ENCODE measurements around the gene SEMA3F.

The SEMA3F gene

DNA sequence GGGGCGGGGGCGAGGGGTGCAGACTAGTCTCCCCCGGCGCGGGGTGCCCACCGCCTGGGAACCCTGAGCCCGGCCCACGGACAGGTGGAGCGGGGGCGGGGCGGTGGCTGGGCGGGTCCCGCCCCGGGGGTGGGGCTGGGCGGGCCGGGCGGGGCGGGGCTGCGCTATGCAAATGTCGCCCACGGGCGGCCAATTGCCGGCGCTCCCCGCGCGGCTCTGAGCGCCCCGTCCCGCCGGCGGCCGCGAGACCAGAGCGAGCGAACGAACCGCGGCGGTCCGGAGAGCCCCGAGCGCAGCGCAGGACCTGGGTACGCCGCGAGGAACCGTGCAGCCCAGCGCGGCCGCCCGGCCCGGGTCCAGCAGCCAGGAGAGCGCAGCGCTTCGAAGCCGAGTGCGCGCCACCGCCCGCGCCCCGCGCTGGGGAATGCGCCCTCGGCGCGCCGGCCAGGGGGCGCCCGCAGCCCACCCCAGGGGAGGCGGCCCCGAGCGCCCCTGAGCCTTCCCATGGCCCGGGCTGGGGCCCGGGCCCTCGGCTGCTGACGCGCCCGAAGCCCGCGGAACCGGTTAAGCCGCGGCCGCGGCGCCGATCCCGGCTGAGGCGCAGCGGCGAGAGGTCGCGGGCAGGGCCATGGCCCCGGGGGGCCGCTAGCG, at the start of gene SEMA3F:
Gene SEMA3F (plus strand): TSS at position 485 of the 651 bp plus-strand sequence. CDS start 4,299 bp downstream, outside the sequence.
- peak in 9 of 58 donors; percentile 10 to 44 (median 23) for DNase-seq

DNA sequence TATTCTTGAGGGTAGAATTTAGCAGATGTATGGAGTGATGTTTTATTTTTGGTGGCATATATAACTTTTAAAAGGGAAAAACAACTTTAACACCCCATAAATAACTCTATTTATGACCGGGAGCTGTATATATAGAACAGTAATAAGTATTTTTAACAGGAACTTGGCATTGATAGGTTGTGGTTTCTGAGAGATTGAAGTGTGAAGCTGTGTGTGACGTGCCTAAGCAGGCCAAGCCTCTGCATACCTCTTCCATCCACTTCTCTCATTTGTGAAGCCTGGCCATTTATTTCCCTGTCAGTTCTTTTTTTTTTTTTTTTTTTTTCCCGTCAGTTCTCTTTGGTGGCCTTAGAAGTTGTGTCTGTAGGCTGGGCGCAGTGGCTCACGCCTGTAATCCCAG, 43.4 kb upstream of the SEMA3F start:
- DNase-seq: no peak

DNA sequence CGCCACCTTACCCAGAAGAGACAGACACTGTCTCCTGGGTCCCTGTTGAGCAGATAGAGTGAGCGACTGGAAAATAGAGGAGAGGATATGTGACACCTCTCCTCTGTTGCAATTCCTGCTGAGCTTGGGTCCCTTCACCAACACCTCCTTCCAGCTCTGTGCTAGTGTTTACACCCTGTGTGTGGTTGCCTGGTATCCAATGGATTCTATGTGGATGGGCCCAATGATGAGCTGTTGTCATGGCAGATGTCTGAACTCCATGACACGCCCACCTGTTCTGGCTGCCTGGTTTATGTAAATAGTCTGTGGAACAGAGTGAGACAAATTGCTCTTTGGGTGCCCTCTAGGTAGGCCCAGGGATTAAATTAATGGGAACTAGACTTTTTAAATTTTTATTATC, 42.7 kb upstream of the SEMA3F start:
- DNase-seq: peak in 13 of 58 donors; percentile 13 to 64 (median 29)

DNA sequence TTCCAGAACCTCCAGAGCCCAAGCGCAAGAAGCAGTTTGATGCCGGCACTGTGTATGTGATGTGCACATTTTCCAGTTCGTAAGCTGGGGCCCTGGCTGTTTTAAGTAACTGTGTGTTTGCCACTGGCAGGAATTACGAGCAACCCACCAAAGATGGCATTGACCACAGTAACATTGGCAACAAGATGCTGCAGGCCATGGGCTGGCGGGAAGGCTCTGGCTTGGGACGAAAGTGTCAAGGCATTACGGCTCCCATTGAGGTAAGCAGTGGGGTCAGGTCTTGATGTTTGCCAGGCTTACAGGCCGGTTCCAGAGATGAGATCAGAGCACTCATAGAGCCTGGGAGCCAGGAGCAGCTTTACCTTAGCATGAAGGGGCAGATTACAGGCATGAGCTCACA, 38.0 kb upstream of the SEMA3F start:
- DNase-seq: no peak

DNA sequence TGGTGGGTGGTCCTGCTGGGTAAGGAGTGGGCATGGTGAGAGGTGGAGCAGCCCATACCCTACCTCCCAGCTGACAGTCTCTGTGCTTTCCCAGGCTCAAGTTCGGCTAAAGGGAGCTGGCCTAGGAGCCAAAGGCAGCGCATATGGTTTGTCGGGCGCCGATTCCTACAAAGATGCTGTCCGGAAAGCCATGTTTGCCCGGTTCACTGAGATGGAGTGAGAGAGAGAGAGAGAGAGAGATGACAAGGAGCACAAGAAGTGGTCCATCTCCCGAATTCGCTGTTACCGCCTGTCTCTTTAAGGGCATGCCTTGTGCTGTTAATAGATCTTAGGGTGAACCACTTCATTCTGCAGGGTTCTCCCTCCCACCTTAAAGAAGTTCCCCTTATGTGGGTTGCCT, 36.9 kb upstream of the SEMA3F start:
- DNase-seq: no peak

DNA sequence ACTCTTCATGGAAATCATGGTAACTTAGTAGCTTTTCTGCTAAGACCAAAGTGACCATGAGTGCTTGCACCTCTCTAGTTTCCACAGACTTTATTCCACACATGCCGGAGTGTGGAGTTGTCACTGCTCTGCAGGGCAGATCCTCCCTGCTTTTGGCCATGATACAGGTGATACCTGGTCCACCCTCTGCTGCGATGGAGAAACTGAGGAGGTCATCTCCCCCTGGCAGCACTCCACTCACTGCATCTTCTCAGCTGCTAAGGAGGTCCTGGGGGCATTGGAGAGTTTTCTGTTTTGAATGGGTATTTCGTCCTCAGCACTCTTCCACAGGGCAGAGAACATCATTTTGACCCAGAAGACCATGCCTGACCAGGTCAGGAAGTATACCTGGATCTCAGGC, 35.3 kb upstream of the SEMA3F start:
- DNase-seq: no peak

DNA sequence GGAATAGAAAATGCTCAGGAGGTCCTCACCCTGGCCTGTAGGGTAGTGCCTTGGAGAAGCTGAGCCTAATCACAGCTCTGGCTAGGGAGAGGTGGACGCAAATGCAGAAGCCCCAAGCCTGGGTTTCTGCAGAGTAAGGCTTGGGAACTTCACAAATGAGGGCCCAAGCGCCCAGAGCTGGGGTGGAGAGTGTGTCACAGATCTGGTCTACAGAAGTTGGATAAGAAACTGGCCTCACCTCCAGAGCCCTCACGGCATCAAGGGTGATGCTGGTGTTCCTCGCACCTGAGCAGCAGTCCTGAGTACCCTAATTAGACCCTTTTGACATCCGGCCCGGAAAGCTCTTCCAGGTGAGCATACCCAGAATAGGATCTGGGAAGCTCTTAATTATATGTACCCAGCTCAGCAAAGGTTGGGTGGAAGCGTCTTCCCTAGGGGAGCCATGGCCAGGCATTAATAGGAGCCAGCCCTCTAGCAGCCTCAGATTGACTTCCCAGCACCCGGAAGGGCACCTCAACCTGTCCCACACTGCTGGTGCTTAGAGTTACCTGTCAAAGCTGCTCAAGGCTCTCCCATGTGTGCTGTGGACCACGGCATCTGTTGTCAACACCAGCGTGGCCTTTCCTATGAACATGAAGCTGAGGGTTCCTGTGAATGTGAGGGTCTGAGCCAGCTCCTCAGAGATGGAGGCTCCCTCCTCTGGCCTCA, 34.6 kb upstream of the SEMA3F start:
- no peak for DNase-seq

DNA sequence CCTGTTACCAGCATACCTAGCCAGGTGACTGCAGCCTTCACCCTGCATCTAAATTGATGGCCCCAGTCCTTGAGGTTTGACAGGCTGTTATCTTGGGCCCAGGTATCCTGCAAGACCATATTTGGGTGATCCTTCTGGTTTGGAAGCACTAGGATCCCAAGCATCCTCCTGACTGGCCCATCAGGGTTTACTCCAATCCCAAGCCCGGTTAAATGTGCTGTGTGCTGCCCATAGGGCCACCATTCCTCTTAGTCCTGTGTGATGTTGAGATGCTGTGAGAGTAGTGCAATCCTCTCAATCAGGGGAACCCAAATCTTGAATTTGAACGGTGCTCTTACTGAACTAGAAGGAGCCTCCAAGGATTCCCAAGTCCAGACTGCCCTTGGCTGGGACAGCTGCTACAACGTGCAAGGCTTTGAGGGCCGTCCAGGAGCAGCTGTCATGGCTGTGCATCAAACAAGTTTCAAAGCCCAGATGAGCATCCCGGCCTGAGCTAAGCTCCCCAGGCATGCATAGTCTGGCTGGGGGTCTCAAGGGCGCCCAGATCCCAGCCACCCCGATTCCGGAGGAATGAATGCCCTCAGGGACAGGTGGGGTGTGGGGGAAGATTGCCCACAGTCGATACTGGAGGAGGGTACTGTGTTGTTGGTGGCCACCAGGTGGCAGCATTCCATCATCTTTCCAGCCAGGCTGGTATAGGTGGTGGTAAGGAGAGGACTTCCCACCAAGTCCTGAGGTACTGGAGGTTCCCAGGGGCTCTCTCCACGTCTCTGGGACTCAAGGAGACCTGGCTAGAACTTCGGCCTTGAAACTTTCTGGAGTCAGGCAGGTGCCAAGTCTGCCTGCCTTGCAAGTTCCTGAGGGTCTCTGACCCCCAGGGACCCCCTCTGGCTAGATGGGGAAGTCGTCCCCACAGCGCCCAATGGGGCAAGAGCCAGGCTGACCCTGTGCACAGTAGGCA, 33.8 kb upstream of the SEMA3F start:
- peak in 52 of 58 donors; percentile 7 to 84 (median 52) for DNase-seq

DNA sequence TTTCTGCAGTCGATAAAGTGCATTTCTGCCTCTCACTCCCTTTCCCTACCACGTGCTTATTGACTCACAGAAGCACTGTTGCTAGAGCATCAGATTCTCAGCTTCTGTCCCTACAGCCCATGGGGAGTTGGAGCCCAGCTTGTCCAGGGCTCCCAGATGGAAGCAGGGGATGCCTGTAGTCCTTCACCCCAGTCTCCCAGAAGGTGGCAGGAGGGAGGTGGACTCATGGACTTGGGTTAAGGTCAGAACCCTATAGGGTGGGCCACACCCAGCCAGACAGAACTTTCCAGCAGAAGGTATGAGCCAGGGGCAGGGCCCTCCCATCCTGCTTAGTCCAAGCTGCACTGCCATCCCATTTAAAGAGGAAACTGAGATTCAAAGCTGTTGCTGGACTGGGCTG, 33.1 kb upstream of the SEMA3F start:
- no peak for DNase-seq

DNA sequence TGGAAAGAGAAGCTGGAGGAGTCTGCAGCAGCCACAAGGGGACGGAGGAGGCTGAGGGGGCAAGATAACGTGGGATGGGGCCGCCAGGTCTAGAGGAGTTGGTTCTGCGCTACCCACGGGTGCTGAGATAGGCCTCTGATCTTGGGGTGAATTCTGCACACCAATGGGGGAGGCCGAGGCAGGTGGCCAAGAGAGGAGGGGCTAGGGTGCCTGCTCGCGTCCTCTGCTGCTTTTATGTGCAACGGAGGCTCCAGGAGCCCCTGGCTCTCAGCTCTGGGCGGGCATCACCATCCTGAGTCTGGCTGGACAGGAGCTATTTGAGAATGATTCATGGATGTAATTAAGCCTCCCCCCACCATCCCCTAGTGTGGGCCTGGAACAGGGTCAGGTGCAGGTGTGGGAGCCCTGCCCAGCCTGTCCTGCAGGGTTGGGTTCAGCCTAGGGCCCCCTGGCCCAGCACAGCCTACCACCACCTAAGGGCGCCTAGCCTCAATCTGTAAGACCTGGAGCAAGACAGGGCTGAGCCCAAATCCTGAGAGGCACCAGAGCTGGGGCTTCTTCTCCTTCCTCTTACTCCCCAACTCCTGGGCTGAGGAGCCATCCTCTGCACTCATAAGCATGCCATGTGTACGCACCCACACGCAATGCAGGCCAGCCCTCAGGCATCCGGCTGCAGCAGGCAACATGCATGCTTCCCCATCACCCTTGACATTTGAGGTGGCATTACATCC, 32.3 kb upstream of the SEMA3F start:
- DNase-seq: no peak

DNA sequence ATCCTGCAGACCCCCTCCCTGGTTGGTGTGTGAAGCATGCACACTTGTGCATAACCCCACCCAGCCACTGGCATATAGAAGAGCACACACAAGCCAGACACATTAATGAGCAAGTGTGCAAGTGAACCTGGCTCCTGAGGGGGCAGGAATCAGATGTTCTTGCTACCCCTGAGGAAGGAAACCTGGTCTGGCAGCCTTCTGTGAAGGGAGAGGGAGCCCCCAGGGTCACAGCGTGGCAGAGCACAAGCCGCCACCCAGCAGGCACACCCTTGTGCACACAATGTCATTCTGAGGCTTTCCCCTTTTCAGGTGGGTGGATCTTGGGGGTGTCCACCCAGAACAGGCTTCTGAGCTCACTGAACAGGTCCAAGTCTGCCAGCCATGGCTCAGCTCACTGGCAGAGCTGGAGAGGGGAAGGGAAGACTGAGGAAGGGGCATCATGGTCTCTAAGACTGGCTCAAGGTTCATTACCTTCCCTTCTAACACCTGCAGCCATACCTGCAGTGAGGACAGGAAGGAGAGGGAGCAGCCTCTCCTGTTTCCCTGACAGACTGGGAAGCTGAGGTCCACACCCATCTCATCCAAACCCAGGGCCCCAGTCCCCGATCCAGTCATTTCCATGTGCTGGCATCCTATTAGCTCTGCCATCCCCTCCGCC, 31.6 kb upstream of the SEMA3F start:
- no peak for DNase-seq

DNA sequence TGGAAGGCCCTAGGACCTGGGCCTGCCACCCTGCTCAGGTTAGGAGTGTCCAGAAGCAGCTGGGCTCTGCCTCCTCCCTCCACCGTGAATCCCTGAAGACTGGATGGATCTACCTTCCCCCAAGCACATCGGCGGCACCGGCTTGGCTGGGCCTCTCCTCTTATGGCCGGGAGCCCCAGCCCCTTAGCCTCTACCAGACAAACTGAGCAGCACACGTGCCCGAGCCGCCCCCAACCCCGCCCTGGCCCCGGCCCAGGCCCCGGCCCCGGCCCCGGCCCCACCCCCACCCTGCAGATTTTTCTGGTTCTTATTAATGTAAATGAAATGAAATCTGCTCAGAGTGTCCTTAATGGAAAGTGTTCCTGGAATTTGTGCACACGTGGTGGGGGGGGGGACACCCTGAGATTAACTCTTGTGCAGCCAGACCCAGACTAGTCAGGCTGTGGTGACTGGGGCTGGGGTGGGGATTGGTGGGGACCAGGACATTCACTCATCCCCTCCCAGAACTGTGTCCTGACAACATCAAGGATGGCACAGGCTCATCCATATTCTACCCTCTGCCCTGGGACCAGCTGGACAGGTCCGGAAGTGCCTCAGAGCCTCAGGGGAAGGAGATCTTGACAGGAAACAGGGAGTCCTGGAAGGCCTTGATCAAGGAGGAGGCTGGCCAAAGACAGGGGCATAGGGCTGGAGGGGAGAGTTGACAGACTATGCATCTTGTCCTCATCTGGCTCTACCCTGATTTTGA, 30.9 kb upstream of the SEMA3F start:
- no peak for DNase-seq

DNA sequence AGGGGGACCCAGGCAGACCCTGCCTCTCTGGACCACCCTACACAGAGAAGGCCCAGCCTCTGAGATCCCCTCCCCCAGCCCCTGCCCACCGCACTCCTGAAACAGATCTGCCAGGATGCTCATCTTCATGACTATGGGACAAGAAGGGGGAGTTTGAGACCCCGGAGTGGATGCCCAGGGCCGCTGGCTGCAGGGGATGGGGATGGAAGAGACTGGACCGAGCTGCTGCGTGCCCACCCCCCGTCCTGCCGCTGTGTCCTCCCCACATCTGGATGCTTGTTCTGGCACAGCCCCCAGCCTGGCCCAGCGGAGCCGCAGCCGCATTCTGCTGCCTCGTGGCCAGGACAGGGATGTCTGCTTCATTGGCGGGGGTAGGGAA, 30.3 kb upstream of the SEMA3F start:
- DNase-seq: no peak

DNA sequence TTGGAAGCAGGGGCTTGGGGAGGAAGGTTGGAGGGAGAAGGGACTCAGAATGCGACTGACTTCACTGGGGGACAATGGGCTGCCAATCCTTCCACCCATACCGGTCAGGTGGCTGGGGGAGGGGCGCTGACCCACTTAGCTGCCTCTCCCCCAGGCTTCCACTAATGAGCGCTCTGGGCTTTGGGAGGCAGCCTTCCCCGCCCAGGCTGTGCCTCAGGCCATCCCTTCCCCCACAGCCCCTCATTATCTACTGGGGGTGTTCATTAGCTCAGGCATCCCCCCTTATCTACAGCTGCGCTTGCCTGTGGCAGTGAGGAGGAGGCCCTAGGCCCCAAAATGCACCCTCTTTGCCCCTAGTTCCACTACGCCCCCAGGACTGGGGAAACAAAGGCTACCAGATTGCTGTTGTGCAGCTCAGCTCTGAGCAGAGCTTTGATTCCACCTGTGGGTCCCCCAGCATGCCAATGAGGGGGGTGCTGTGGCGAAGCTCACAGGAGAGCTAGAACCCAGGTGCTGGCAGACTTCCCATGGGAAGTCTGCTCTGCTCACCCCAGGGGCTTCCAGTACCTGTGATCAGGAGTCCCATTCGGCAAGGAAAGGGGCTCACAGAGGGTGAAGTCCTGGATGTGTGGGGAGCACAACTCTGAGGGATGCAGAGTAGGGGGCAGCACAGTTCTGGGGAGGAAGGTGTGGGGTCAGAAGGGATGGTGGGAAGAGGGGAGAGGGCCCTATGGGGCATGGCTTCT, 29.4 kb upstream of the SEMA3F start:
- DNase-seq: peak in 1 of 58 donors; percentile 16

DNA sequence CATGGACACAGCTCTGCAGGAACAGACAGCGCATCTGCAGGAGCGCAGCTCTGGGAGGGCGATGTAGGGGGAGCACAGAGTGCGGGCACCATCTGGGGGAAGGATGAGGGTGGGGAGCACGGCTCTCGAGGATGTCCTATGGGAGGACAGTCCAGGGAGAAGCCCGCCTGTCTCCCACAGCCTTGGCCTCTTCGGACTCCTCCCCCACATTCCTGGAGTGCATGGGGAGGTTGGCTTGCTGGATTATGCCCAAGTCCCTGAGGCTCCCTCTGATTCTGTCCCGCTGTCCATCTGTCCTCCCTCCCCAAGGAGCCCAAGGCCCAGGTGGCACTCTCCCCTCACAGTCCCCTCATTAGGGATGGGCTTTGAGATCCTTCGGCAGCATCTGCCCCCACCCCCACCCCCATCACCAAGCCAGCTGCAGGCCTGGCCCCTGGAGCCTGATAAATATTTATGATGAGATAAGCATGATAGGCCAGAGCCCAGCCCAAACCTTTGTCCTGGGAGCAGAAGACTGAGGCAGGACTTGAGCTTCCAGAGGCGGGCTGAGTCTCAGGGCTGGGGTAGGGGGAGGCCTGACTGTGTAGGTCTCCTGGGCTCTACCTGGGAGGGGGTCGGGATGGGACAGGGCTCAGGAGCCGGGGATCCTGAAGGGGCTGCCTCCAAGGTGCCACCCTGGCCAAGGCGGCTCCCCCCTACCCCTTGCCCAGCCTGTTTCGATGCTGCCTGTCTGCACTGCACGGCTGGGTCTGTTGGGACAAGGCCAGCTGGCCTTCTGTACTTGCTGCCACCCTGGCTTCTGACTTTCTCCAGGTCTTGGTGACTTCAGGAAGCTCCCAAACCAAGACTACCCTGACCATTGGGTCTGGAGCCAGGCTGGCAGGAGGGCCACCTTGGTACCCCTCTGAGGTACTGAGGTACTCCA, 28.6 kb upstream of the SEMA3F start:
- DNase-seq: no peak

DNA sequence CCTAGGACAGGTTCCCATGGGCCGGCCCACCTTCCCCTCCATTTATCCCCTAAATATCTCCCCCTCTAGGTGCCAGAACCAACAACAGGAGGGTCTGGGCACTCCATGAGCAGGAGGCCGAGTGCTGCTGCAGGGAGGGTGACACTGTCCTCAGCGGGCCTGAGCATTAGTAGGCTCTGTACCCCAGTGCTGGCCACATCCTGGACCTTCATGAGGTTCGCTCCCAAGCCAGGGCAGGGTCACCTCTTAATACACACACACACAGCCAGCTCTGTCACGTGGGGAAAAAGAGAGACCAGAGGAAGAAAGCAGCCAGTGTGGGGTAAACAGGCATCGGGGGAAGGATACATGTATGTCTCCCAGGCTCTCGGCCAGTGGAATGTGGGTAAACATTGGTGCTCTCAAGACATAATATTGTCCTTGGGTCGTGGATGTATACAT, 27.9 kb upstream of the SEMA3F start:
- DNase-seq: no peak

DNA sequence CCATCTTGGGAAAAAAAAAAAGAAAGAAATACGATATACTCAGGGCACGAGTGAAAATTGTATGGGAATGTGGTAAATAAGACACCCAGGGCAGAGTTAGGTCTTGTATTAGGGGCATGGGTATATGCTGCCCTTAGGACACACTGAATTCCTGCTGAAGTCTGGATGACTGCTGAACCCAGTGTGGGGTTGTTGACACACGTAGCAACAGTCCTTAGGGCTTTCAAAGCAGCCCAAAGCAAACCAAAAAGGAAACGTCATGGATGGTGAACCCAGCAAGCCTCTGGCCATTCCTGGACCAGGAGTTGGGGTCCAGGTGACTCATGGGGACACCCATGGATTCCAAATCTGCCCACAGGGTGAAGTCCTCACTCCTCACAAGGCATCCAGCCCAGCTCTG, 27.1 kb upstream of the SEMA3F start:
- DNase-seq: no peak

DNA sequence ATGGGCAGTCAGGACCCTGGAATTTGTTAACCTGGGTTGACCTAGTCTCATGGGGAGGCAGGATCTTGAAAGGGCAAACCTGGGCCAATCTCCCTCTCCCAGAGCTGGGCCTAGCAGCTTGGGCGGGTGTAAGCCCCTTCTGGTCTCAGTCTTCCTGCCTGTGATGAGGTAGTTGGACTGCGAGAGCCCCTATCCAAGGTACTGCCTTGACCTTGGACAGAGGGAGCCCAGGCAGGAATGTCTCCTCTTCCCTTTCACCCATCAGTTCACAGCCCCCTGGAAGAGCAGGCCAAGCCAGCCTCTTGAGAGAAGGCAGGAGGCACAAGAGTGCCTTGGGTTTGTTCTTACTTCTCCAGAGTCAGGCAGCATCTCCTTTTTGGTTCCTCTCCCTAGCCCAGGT, 24.7 kb upstream of the SEMA3F start:
- DNase-seq: no peak
